H9 (cell line): ENCODE results near the gene RERE. TPM values are rescaled to one million over a fixed set of nuclear protein-coding genes. Genes with fewer than 3 reads are reported as not detected.

ENCODE experiments used
- DNase-seq: peaks from one replicate; pipeline ENCODE4 v3.0.0-alpha.2; 2017
- H2AFZ ChIP-seq: one replicate; pipeline ENCODE4 v1.6.1; 2013; ENCODE audit warnings: mild to moderate bottlenecking, low read length, control low read depth, moderate library complexity
- H2AK5ac ChIP-seq: 2 replicates; pipeline ENCODE4 v1.6.1; 2013; ENCODE audit warnings: low read length, control low read depth, mixed read lengths; ENCODE audit not compliant: insufficient read length
- H2BK120ac ChIP-seq: one replicate; pipeline ENCODE4 v1.6.1; 2013; ENCODE audit warnings: low read depth, mild to moderate bottlenecking, low read length, control low read depth, inconsistent platforms; ENCODE audit not compliant: poor library complexity, severe bottlenecking
- H2BK12ac ChIP-seq: 2 replicates; pipeline ENCODE4 v1.6.1; 2013; ENCODE audit warnings: low read length, control low read depth, mixed read lengths, low read depth; ENCODE audit not compliant: insufficient read length
- H2BK15ac ChIP-seq: 2 replicates; pipeline ENCODE4 v1.6.1; 2013; ENCODE audit warnings: low read depth, low read length, control low read depth
- H2BK20ac ChIP-seq: one replicate; pipeline ENCODE4 v1.6.1; 2013; ENCODE audit warnings: low read depth, mild to moderate bottlenecking, low read length, control low read depth, inconsistent platforms; ENCODE audit not compliant: poor library complexity, severe bottlenecking
- H2BK5ac ChIP-seq: 2 replicates; pipeline ENCODE4 v1.6.1; 2013; ENCODE audit warnings: low read length, control low read depth, mixed read lengths; ENCODE audit not compliant: insufficient read length
- H3K14ac ChIP-seq: 2 replicates; pipeline ENCODE4 v1.6.1; 2013; ENCODE audit warnings: low read length, control low read depth; ENCODE audit not compliant: insufficient read depth
- H3K18ac ChIP-seq: 2 replicates; pipeline ENCODE4 v1.6.1; 2013; ENCODE audit warnings: low read depth, mild to moderate bottlenecking, mixed read lengths, low read length, control low read depth; ENCODE audit not compliant: insufficient read length
- H3K23ac ChIP-seq: 2 replicates; pipeline ENCODE4 v1.6.1; 2013; ENCODE audit warnings: low read length, control low read depth, mixed read lengths, low read depth; ENCODE audit not compliant: insufficient read length
- H3K23me2 ChIP-seq: 2 replicates; pipeline ENCODE4 v1.6.1; 2013; ENCODE audit warnings: low read depth, mild to moderate bottlenecking, mixed read lengths, low read length, control low read depth; ENCODE audit not compliant: insufficient read length, poor library complexity, severe bottlenecking
- H3K27ac ChIP-seq: 2 replicates; pipeline ENCODE4 v1.5.1; 2013; ENCODE audit warnings: low read length, control low read depth, mixed read lengths, low read depth; ENCODE audit not compliant: insufficient read length
- H3K27me3 ChIP-seq: 2 replicates; pipeline ENCODE4 v1.6.1; 2013; ENCODE audit warnings: low read length, control low read depth, inconsistent platforms; ENCODE audit not compliant: insufficient read depth
- H3K4ac ChIP-seq: 2 replicates; pipeline ENCODE4 v1.6.1; 2013; ENCODE audit warnings: low read depth, mild to moderate bottlenecking, control low read depth, inconsistent platforms, low read length, moderate library complexity
- H3K4me1 ChIP-seq: 2 replicates; pipeline ENCODE4 v1.6.1; 2013; ENCODE audit warnings: low read length, control low read depth, inconsistent platforms; ENCODE audit not compliant: insufficient read depth
- H3K4me2 ChIP-seq: 2 replicates; pipeline ENCODE4 v1.6.1; 2013; ENCODE audit warnings: low read length, control low read depth, mixed read lengths; ENCODE audit not compliant: insufficient read length, insufficient read depth
- H3K56ac ChIP-seq: 2 replicates; pipeline ENCODE4 v1.6.1; 2013; ENCODE audit warnings: low read depth, mild to moderate bottlenecking, mixed read lengths, low read length, control low read depth; ENCODE audit not compliant: insufficient read length
- H3K79me1 ChIP-seq: 2 replicates; pipeline ENCODE4 v1.6.1; 2013; ENCODE audit warnings: low read depth, mild to moderate bottlenecking, moderate library complexity, low read length, control low read depth, inconsistent platforms; ENCODE audit not compliant: insufficient read depth, poor library complexity, severe bottlenecking
- H3K79me2 ChIP-seq: 2 replicates; pipeline ENCODE4 v1.6.1; 2013; ENCODE audit warnings: low read length, control low read depth, inconsistent platforms; ENCODE audit not compliant: insufficient read depth
- H3K9ac ChIP-seq: 2 replicates; pipeline ENCODE4 v1.6.1; 2013; ENCODE audit warnings: low read length, control low read depth, mixed read lengths; ENCODE audit not compliant: insufficient read length; ENCODE audit errors: extremely low read depth
- H3K9me3 ChIP-seq: one replicate; pipeline ENCODE4 v1.6.1; 2013; ENCODE audit warnings: low read depth, low read length, inconsistent platforms; ENCODE audit not compliant: control insufficient read depth
- H3T11ph ChIP-seq: one replicate; pipeline ENCODE4 v1.6.1; 2013; ENCODE audit warnings: mild to moderate bottlenecking, low read length, control low read depth, inconsistent platforms
- H4K20me1 ChIP-seq: one replicate; pipeline ENCODE4 v1.6.1; 2013; ENCODE audit not compliant: control insufficient read depth, insufficient read length, insufficient read depth
- H4K5ac ChIP-seq: 2 replicates; pipeline ENCODE4 v1.6.1; 2013; ENCODE audit warnings: low read depth, mild to moderate bottlenecking, mixed read lengths, low read length, control low read depth; ENCODE audit not compliant: insufficient read length
- H4K8ac ChIP-seq: replicated peaks from 2 replicates; pipeline ENCODE4 v1.6.1; 2013; ENCODE audit warnings: low read length, control low read depth, mixed read lengths, low read depth; ENCODE audit not compliant: insufficient read length
- H4K91ac ChIP-seq: 2 replicates; pipeline ENCODE4 v1.6.1; 2013; ENCODE audit warnings: low read depth, mild to moderate bottlenecking, moderate library complexity, mixed read lengths, low read length, control low read depth; ENCODE audit not compliant: insufficient read length
- H3K27ac Mint-ChIP-seq, 3 experiments: 2 replicates in 2 of 3; 3 replicates in 1 of 3; pipeline ENCODE4 v1.8.0; 2020 to 2021; ENCODE audit warnings: mixed read lengths in 3 of 3, mild to moderate bottlenecking in 1 of 3, moderate library complexity in 1 of 3
- H3K27me3 Mint-ChIP-seq: 2 replicates; pipeline ENCODE4 v1.8.0; 2021; ENCODE audit warnings: low read depth, mild to moderate bottlenecking, moderate library complexity, mixed read lengths
- H3K36me3 Mint-ChIP-seq, 3 experiments: 2 replicates in 2 of 3; 3 replicates in 1 of 3; pipeline ENCODE4 v1.8.0; 2020 to 2021; ENCODE audit warnings: low read depth in 3 of 3, mixed read lengths in 3 of 3; ENCODE audit not compliant: insufficient read depth in 1 of 3
- H3K4me1 Mint-ChIP-seq, 2 experiments: 2 replicates each; pipeline ENCODE4 v1.8.0; 2020; ENCODE audit warnings: mixed read lengths in 2 of 2
- H3K4me3 Mint-ChIP-seq, 2 experiments: 2 replicates in 1 of 2; 3 replicates in 1 of 2; pipeline ENCODE4 v1.8.0; 2020 to 2021; ENCODE audit warnings: mild to moderate bottlenecking in 2 of 2, mixed read lengths in 2 of 2, moderate library complexity in 1 of 2
- H3K9me3 Mint-ChIP-seq, 2 experiments: 2 replicates in 1 of 2; 3 replicates in 1 of 2; pipeline ENCODE4 v1.8.0; 2020; ENCODE audit warnings: mild to moderate bottlenecking in 2 of 2, mixed read lengths in 2 of 2, moderate library complexity in 1 of 2
- CTCF ChIP-seq: fragments of 200-600 bp; sonication (generic); conservative IDR thresholded peaks from 3 replicates; pipeline ENCODE4 v1.8.0; 2021; ENCODE audit warnings: antibody characterized with exemption, mild to moderate bottlenecking
- WGBS: extraction: QIAGEN DNeasy Blood & Tissue Kit; methylation state at CpG from one replicate; pipeline ENCODE4 v1.1.7; 2013; ENCODE audit warnings: missing lambda C conversion rate, low lambda C conversion rate, mixed read lengths; ENCODE audit not compliant: insufficient read length; ENCODE audit errors: extremely low coverage; 5-methylcytosine and 5-hydroxymethylcytosine counted together
- total RNA-seq: library from RNA; stranded (reverse); gene quantifications from 2 replicates; pipeline ENCODE4 v1.2.1, GENCODE V29; 2021

RERE gene
- total RNA-seq, 1 experiment from 2014 or later = 103 TPM

DNA sequence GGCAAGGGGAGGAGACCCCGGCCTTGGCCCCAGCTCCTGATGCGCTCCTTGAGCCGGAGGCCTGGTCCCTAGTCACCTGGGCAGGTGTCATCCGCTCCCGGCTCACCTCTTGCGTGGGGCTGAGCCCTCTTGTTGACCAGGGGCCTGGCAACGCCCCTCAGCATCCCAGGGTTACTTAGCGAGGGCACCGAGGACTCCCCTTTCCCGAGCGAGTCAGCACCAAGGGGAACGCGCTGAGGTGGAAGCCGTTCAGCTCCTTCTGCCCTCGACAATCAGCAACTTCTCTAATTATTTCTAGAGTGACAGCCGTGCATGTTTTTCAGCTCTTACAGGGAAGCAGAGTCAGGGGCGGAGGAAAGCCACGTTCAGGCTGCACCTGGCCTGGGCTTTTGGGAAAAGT, 499.0 kb downstream of the RERE start:
- H4K8ac ChIP-seq = no peak overlapping the region
- H3K4me2 ChIP-seq = peak overlapping the region; percentile 42
- no peak overlapping the region for H3K14ac ChIP-seq
- no peak overlapping the region for H2BK120ac ChIP-seq
- no peaks in the 10 kb centered on the region for H3K27me3 ChIP-seq
- H2AFZ ChIP-seq = no peak overlapping the region
- no peaks in the 10 kb centered on the region for H4K20me1 ChIP-seq
- no peak overlapping the region for H3K27ac Mint-ChIP-seq
- TF ChIP-seq CTCF = no peak
- H4K91ac ChIP-seq = no peak overlapping the region
- no peak overlapping the region for H2AK5ac ChIP-seq
- no peak overlapping the region for H2BK5ac ChIP-seq
- H3K27me3 Mint-ChIP-seq = peaks cover 48% of the 10 kb centered on the region
- no peak overlapping the region for H3K56ac ChIP-seq
- no peak for DNase-seq
- no peaks in the 10 kb centered on the region for H3K79me2 ChIP-seq
- H3K23me2 ChIP-seq = peaks cover 10% of the 10 kb centered on the region
- H3K27ac ChIP-seq = no peak overlapping the region
- no peak overlapping the region for H2BK12ac ChIP-seq
- H3K79me1 ChIP-seq = no peaks in the 10 kb centered on the region
- peaks cover 4% of the 10 kb centered on the region; the same call in 1 of the 2 replicates for H3K4me1 ChIP-seq
- no peak overlapping the region for H3K18ac ChIP-seq
- peaks cover 26 to 35% of the 10 kb centered on the region in 2 experiments for H3K4me1 Mint-ChIP-seq
- H3K4me3 Mint-ChIP-seq = peak overlapping the region; percentile 57 to 78
- H3K9ac ChIP-seq = no peak overlapping the region
- no peak overlapping the region for H2BK20ac ChIP-seq
- peaks cover 2 to 3% of the 10 kb centered on the region in 2 experiments; a peak in 1 of 5 replicates for H3K9me3 Mint-ChIP-seq
- no peak overlapping the region for H3T11ph ChIP-seq
- no peak overlapping the region for H3K23ac ChIP-seq
- no peak overlapping the region for H2BK15ac ChIP-seq
- H3K4ac ChIP-seq = no peak overlapping the region
- H3K9me3 ChIP-seq = no peaks in the 10 kb centered on the region
- no CpG with 5 or more reads among the region's 18 CpGs for WGBS
- no peaks in the 10 kb centered on the region; a peak in 1 of 7 replicates for H3K36me3 Mint-ChIP-seq
- no peak overlapping the region for H4K5ac ChIP-seq
